Activated T-helper 1 cell treated with anti-CD3 and anti-CD28 coated beads, Interleukin-12 subunit alpha, Interleukin-12 subunit beta, Interleukin-2, Interleukin-4 antibody, amounts not matched to agents 30 ng/mL and 10 ng/mL and 1 ng/mL, durations not matched to agents 14 hours and 24 hours and 36 hours (primary cell): Measurements from ENCODE around the gene ZNF691. TPM values are rescaled to one million over a fixed set of nuclear protein-coding genes. Genes with fewer than 3 reads are reported as not detected.

Experiments used
- DNase-seq: peaks from one replicate; pipeline ENCODE4 v3.0.0; 2021; ENCODE audit warnings: low spot score
- H3K27ac Mint-ChIP-seq: one replicate; pipeline ENCODE4 v1.8.0; 2021; ENCODE audit warnings: mild to moderate bottlenecking, mixed read lengths
- H3K27me3 Mint-ChIP-seq: one replicate; pipeline ENCODE4 v1.8.0; 2022; ENCODE audit warnings: mild to moderate bottlenecking, moderate library complexity, mixed read lengths; ENCODE audit not compliant: insufficient read depth
- H3K36me3 Mint-ChIP-seq: one replicate; pipeline ENCODE4 v1.8.0; 2021; ENCODE audit warnings: low read depth, mixed read lengths
- H3K4me1 Mint-ChIP-seq: one replicate; pipeline ENCODE4 v1.8.0; 2021; ENCODE audit warnings: low read depth, mixed read lengths
- H3K4me3 Mint-ChIP-seq: one replicate; pipeline ENCODE4 v1.8.0; 2021; ENCODE audit warnings: mild to moderate bottlenecking, moderate library complexity, mixed read lengths
- H3K9me3 Mint-ChIP-seq: one replicate; pipeline ENCODE4 v1.8.0; 2021; ENCODE audit warnings: mixed read lengths
- intact Hi-C: fragments of 100-400 bp; cut with micrococcal nuclease; formaldehyde crosslinking; loops from one replicate; pipeline ENCODE4 v1.15.1; 2024
- total RNA-seq: library from RNA; stranded (reverse); gene quantifications from 2 replicates; pipeline ENCODE4 v1.2.3, GENCODE V29; 2022

Gene ZNF691
- total RNA-seq, 1 donor from 2014 or later = 10.0 TPM

DNA sequence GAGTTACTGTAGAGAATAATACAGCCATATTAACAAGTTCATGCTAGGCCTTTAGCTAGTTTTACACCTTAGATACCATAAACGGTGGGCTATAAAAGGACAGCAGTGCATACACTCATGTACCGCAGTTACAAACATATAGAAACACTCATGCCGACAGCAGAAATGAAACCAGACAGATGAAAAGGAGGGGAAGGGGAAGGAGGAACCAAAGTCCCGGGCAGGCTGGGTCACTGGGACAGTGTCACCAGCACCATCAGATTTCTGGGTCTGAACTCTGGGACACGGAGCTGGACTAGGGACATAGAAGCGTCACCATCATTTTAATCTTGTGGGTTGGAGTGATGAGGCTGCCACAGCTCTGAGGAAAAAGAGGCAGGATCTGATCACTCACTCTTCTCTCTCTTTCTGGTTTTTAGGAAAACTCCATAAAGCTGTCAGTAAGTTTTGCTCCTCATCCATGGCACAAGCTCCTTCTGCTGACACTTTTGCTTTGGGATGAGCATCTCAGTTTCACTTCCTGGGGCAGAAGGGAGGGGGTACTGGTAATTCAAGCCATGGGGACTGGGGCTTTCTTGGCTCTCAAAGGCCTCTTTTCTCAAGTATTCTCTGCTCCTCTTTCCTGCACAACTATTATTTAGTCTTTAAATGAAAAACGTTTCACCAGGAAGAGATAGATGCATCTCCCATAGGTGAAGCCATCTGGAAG lies 7.8 kb upstream of the ZNF691 start:
- H3K27ac Mint-ChIP-seq = no peak overlapping the region
- DNase-seq = no peak
- intact Hi-C loops = no loop called here
- H3K36me3 Mint-ChIP-seq = no peaks in the 10 kb centered on the region
- no peak overlapping the region for H3K4me3 Mint-ChIP-seq
- H3K4me1 Mint-ChIP-seq = no peaks in the 10 kb centered on the region
- no peaks in the 10 kb centered on the region for H3K27me3 Mint-ChIP-seq
- no peaks in the 10 kb centered on the region for H3K9me3 Mint-ChIP-seq

DNA sequence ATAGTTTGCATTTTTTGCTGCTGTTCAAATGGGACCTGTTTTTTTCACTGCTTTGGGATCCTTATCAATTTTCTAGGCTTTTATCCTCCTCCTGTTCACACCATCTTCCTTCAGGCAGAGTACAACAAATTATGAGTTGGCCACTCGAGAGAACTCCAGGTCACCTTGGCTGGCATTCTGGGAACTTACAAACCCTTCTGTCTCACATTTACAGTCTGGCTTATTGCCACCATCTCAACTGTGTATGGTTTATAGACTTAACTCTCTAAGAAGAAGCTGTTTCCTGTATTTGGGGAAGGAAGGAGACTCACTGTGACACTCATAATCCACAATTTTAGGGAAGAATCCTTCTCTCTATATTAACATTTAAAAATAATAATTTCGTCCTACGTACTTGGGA lies 5.4 kb upstream of the ZNF691 start:
- Mint-ChIP-seq H3K27ac (no peak overlapping the region), H3K9me3 (no peaks in the 10 kb centered on the region), H3K4me3 (no peak overlapping the region), H3K36me3 (no peaks in the 10 kb centered on the region), H3K27me3 (no peaks in the 10 kb centered on the region), H3K4me1 (peaks cover 10% of the 10 kb centered on the region)
- no peak for DNase-seq
- intact Hi-C loops = loop anchor here (10.0 kb wide), 3 partner anchors 334 to 1944 kb away; partner anchors contain the start of genes BEST4, CFAP57, EBNA1BP2 and ELOVL1

DNA sequence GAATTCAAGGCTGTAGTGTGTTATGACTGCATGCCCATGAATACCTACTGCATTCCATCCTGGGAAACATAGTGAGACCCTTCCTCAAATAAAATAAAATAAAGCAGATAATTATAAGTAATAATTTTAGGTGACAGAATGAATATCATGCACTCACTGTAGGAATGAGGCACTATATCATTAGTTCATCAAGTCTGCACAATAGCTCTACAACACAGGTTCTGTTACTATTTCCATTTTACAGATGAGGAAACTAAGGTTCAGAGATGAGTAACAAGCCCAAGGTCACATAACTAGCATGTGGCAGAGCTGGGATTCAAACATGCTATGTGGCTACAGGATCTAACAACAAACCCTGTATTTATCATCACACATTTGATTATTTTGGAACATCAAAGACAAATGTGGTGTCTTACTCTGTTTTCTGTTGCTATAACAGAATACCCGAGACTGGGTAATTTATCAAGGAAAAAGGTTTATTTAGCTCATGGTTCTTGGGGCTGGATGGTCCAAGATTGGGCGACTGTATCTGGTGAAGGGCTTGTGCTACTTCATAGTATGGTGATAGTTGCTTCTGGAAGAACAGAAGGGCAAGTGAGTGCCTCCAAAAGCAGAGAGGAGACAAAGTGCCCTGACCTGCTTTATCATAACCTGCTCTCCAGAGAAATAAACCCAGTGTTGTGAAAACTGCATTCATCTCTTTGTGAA lies 4.8 kb upstream of the ZNF691 start:
- no peak for DNase-seq
- H3K27ac Mint-ChIP-seq = no peak overlapping the region
- intact Hi-C loops = loop anchor here (10.0 kb wide), 3 partner anchors 333 to 1943 kb away; partner anchors contain the start of genes BEST4, CFAP57, EBNA1BP2 and ELOVL1
- no peak overlapping the region for H3K4me3 Mint-ChIP-seq
- H3K9me3 Mint-ChIP-seq = no peaks in the 10 kb centered on the region
- peaks cover 14% of the 10 kb centered on the region for H3K4me1 Mint-ChIP-seq
- H3K36me3 Mint-ChIP-seq = no peaks in the 10 kb centered on the region
- no peaks in the 10 kb centered on the region for H3K27me3 Mint-ChIP-seq

DNA sequence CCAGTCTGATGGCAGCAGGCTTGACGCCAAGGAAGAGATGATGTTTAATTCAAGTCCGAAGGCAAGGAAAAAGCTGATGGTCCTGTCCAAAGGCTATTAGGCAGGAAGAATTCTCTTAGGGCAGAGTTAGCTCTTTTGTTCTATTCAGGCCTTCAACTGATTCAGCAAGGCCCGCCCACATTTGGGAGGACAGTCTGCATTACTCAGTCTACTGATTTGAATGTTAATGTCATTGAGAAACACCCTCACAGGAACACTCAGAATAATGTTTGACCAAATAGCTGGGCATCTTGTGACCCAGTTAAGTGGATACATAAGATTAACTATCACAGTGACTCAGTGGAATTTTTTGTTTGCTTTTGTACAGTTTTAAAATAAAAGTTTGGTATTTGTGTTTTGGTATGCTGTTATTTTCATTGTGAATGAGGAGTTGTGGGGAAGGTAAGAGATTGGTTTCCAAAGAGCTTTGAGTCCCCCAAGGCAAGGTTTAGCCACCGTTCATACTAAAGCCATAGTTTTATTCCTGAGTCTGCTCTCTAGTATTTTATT lies 1.7 kb upstream of the ZNF691 start:
- Mint-ChIP-seq H3K27ac (no peak overlapping the region), H3K27me3 (no peaks in the 10 kb centered on the region)

DNA sequence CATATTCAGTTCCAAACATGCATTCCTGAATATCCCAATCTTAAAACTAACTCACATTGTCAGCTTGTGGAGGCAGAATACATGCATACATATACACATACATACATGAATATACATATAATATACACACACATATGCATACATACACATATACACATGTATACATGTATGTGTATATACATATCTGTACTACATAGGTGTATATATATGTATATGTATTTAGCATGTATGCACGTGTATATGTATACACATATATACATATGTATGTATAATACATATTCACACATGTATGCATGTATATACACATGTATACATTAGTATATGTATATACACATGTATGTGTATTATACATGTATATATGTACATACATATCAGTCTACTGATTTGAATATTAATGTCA lies 1.2 kb upstream of the ZNF691 start:
- no peaks in the 10 kb centered on the region for H3K27me3 Mint-ChIP-seq
- intact Hi-C loops = loop anchor here (10.0 kb wide), 3 partner anchors 330 to 1940 kb away; partner anchors contain the start of genes BEST4, CFAP57, EBNA1BP2 and ELOVL1
- no peaks in the 10 kb centered on the region for H3K9me3 Mint-ChIP-seq
- peaks cover 13% of the 10 kb centered on the region for H3K36me3 Mint-ChIP-seq
- peaks cover 41% of the 10 kb centered on the region for H3K4me1 Mint-ChIP-seq
- H3K27ac Mint-ChIP-seq = no peak overlapping the region
- DNase-seq = no peak
- no peak overlapping the region for H3K4me3 Mint-ChIP-seq

More for the DNA sequence above, 1.7 kb upstream of the ZNF691 start:
- intact Hi-C loops = loop anchor here (10.0 kb wide), 3 partner anchors 330 to 1940 kb away; partner anchors contain the start of genes BEST4, CFAP57, EBNA1BP2 and ELOVL1
- peaks cover 9% of the 10 kb centered on the region for H3K36me3 Mint-ChIP-seq
- no peaks in the 10 kb centered on the region for H3K9me3 Mint-ChIP-seq
- peaks cover 37% of the 10 kb centered on the region for H3K4me1 Mint-ChIP-seq
- DNase-seq = no peak
- H3K4me3 Mint-ChIP-seq = peak overlapping the region; percentile 23

DNA sequence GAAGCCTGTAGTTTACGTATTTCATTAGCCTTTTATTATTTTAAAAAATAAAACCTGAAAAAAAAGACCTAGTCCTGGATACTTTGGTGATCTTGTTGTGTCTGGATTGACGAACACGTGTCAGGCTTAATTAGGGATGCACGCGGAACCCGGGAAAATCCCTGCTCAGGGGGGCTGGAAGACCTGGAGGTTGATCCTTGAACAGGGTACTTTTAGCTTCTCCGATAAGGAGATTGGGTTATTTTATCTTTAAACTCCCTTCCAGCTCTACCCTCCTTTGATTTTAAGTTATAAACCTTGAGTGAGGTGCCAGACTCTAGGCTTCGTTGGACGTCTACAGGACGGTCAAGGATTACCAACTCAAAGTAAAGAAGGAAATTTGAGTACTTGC lies 552 bp upstream of the ZNF691 start:
- Mint-ChIP-seq H3K27me3 (no peaks in the 10 kb centered on the region), H3K4me1 (peaks cover 41% of the 10 kb centered on the region), H3K27ac (peak overlapping the region; percentile 78), H3K4me3 (peak overlapping the region; percentile 97), H3K9me3 (peaks cover 3% of the 10 kb centered on the region), H3K36me3 (peaks cover 19% of the 10 kb centered on the region)
- intact Hi-C loops = loop anchor here (1.0 to 10.0 kb wide), 11 partner anchors 30 to 1939 kb away; partner anchors contain the start of genes BEST4, C1orf50, CCDC30 and CFAP57
- DNase-seq = no peak

DNA sequence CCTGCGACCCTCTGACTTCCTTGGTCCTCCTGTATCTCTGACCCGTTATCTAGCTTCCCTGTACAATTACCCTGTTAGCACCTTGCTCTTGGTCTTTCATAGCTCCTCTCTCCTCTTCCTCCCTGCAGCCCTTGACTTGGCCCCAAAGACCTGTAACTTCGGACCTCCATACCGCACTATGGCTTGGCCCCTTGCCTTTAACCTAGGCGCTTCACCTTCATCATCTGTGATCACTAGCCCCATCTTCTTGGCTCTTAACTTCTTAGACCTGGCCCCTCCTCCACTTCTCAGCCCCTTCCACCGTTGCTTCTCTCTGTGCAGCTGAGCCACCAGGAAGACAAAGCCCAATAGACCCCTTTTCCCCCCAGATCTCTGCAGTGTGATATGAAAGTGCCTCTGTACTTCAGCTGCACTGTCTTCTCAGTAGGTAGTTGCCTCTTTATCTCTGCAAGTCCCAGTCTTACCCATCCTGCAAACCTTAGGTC lies 740 bp downstream of the ZNF691 start:
- Mint-ChIP-seq H3K4me1 (peaks cover 41% of the 10 kb centered on the region), H3K27ac (peak overlapping the region; percentile 68), H3K27me3 (no peaks in the 10 kb centered on the region), H3K4me3 (peak overlapping the region; percentile 97), H3K9me3 (peaks cover 6% of the 10 kb centered on the region), H3K36me3 (peaks cover 29% of the 10 kb centered on the region)
- DNase-seq = no peak
- intact Hi-C loops = loop anchor here (2.0 to 10.0 kb wide), 5 partner anchors 68 to 1938 kb away; partner anchors contain the start of genes BEST4, CFAP57, EBNA1BP2 and ELOVL1

DNA sequence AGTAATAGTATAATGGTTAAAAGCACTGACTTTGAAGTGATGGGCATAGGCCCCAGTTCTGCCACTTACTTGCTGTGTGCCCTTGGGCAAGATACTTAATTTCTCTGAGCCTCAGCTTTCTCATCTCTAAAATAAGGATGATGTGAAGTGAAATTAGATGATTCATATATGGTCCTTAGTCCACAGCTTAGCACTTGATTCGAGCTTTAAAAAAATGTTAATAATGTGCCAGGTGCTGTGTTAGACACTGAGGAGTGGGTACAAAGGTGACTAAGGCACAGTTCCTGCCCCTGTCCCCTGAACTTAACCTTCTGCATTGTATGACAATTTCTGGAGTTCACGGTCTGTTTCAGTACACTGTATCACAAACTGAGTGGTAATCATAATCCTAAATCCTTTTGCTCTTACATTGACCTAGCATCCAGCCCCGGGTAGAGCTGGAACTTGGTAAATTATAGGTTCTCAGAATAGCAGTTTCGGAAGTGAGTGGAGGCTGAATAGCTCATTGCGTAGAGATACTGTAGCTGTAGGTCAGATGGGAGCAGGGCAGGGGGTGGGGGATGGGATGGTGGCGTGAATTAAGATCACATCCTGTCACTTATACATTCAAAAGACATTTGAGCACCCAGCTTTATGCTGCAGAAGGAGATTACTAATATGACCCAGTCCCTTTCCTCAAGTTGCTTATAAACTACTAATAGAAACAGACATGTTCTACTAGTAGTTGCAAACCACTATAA lies 1.5 kb downstream of the ZNF691 start:
- DNase-seq = no peak
- H3K36me3 Mint-ChIP-seq = peaks cover 33% of the 10 kb centered on the region
- no peaks in the 10 kb centered on the region for H3K27me3 Mint-ChIP-seq
- peaks cover 41% of the 10 kb centered on the region for H3K4me1 Mint-ChIP-seq
- intact Hi-C loops = loop anchor here (2.0 to 10.0 kb wide), 5 partner anchors 69 to 1937 kb away; partner anchors contain the start of genes BEST4, CFAP57, EBNA1BP2 and ELOVL1
- peaks cover 6% of the 10 kb centered on the region for H3K9me3 Mint-ChIP-seq
- H3K27ac Mint-ChIP-seq = peak overlapping the region; percentile 68
- H3K4me3 Mint-ChIP-seq = peak overlapping the region; percentile 97

DNA sequence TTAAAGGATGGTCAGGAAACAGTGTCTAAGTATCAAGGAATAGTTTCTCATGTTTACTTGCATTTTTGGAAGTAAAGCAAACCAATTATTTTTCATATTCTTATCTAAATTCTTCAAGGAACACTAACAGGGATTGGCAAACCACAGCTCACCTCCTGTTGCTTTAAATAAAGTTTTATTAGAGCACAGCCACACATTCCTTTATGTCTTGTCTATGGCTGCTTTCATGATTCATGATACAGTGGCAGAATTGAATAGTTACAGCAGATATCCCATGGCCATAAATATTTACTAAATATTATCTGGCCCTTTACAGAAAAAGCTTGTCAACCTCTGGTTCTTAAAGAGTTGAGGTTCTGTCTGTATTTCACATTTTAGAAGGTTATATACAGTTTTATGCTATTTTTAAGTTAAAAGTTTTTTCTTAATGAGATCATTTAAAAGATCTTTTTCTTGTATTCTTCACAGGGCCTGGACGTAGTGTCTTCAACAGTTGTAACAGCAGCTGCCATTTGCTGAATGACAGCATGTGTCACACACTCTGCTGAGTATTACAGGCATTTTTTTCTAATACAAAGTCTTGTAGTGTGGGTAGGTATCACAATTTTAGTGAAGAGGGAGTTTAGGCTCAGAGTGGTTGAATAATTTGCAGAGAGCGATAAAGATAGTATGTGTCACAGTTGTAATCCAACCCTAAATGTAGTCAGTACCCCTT lies 2.6 kb downstream of the ZNF691 start:
- DNase-seq = no peak
- peaks cover 6% of the 10 kb centered on the region for H3K9me3 Mint-ChIP-seq
- intact Hi-C loops = loop anchor here (10.0 kb wide), 3 partner anchors 326 to 1936 kb away; partner anchors contain the start of genes BEST4, CFAP57, EBNA1BP2 and ELOVL1
- no peak overlapping the region for H3K4me3 Mint-ChIP-seq
- H3K4me1 Mint-ChIP-seq = peaks cover 41% of the 10 kb centered on the region
- no peaks in the 10 kb centered on the region for H3K27me3 Mint-ChIP-seq
- H3K27ac Mint-ChIP-seq = no peak overlapping the region
- H3K36me3 Mint-ChIP-seq = peaks cover 33% of the 10 kb centered on the region

DNA sequence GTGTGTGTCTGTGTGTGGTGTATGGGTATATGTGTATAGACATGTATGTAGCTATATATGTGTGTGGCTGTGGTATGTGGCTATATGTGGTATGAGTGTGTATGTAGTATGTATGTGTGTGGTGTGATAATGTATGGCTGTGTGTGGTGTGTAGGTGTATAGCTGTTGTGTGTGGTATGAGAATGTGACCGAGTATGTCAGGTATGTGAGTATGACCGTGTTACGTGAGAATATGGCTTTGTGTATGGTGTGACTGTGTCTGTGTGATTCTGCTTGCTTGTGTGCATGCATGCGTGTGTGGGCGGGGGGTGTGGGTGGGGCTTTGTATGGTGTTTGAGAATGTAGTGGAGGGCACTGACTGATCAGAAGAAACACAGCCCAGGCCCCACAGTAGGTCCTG lies 3.5 kb downstream of the ZNF691 start:
- no peak for DNase-seq
- intact Hi-C loops = loop anchor here (10.0 kb wide), 3 partner anchors 325 to 1935 kb away; partner anchors contain the start of genes BEST4, CFAP57, EBNA1BP2 and ELOVL1

DNA sequence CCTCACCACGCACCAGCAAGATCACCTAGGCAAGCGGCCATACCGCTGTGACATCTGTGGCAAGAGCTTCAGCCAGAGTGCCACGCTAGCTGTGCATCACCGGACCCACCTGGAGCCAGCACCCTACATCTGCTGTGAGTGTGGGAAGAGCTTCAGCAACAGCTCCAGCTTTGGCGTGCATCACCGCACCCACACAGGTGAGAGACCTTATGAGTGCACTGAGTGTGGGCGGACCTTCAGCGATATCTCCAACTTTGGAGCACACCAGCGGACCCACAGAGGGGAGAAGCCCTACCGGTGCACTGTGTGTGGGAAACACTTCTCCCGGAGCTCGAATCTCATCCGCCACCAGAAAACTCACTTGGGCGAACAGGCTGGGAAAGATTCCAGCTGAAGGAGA lies 5.0 kb downstream of the ZNF691 start:
- intact Hi-C loops = no loop called here
- Mint-ChIP-seq H3K36me3 (peaks cover 35% of the 10 kb centered on the region), H3K27ac (no peak overlapping the region)

More for the DNA sequence above, 3.5 kb downstream of the ZNF691 start:
- H3K36me3 Mint-ChIP-seq = peaks cover 33% of the 10 kb centered on the region
- peaks cover 35% of the 10 kb centered on the region for H3K4me1 Mint-ChIP-seq
- H3K27me3 Mint-ChIP-seq = no peaks in the 10 kb centered on the region
- H3K27ac Mint-ChIP-seq = no peak overlapping the region
- H3K9me3 Mint-ChIP-seq = peaks cover 6% of the 10 kb centered on the region
- no peak overlapping the region for H3K4me3 Mint-ChIP-seq

More for the DNA sequence above, 5.0 kb downstream of the ZNF691 start:
- no peak for DNase-seq
- Mint-ChIP-seq H3K4me1 (peaks cover 28% of the 10 kb centered on the region), H3K27me3 (peaks cover 3% of the 10 kb centered on the region), H3K4me3 (no peak overlapping the region), H3K9me3 (peaks cover 13% of the 10 kb centered on the region)
